Gastroesophageal sphincter (tissue), 3 donors: ENCODE results near the gene EHHADH.

ENCODE experiments used
- CTCF ChIP-seq, 4 experiments: fragments of 200-600 bp in 2 of 4; fragments of 450-650 bp in 2 of 4; sonication (generic) in 1 of 4; IDR thresholded peaks; one replicate each; pipeline ENCODE4 v1.5.1; 2017 to 2019; ENCODE audit warnings: antibody characterized with exemption in 4 of 4, mild to moderate bottlenecking in 2 of 4, moderate library complexity in 2 of 4
- EP300 ChIP-seq: sonication (generic); formaldehyde crosslinking; IDR thresholded peaks from one replicate; pipeline ENCODE4 v1.6.1; 2017; ENCODE audit warnings: antibody characterized with exemption, mild to moderate bottlenecking
- POLR2A ChIP-seq, 2 donors: fragments of 450-650 bp; IDR thresholded peaks; one replicate each; pipeline ENCODE4 v1.6.1; 2017; ENCODE audit warnings: antibody characterized with exemption in 2 of 2, mild to moderate bottlenecking in 2 of 2, moderate library complexity in 1 of 2

GRCh38 chr3:185251272-185251671, 2.6 kb downstream of the EHHADH start:
- no peak for TF ChIP-seq EP300
- no peak for TF ChIP-seq CTCF (IDR thresholded peaks at IDR 0.05)
- no peak for TF ChIP-seq POLR2A (IDR thresholded peaks at IDR 0.05)
